ENCODE data around the gene MIS18A.
A peak's percentile ranks its signal among the peaks of the same experiment; 100 is the strongest.
"Not testable (repeated sequence)": the region's sequence is repeated elsewhere in the genome, so short reads cannot be mapped to it uniquely, and the experiment has no call there.

MIS18A gene, protein sequence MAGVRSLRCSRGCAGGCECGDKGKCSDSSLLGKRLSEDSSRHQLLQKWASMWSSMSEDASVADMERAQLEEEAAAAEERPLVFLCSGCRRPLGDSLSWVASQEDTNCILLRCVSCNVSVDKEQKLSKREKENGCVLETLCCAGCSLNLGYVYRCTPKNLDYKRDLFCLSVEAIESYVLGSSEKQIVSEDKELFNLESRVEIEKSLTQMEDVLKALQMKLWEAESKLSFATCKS

DNA sequence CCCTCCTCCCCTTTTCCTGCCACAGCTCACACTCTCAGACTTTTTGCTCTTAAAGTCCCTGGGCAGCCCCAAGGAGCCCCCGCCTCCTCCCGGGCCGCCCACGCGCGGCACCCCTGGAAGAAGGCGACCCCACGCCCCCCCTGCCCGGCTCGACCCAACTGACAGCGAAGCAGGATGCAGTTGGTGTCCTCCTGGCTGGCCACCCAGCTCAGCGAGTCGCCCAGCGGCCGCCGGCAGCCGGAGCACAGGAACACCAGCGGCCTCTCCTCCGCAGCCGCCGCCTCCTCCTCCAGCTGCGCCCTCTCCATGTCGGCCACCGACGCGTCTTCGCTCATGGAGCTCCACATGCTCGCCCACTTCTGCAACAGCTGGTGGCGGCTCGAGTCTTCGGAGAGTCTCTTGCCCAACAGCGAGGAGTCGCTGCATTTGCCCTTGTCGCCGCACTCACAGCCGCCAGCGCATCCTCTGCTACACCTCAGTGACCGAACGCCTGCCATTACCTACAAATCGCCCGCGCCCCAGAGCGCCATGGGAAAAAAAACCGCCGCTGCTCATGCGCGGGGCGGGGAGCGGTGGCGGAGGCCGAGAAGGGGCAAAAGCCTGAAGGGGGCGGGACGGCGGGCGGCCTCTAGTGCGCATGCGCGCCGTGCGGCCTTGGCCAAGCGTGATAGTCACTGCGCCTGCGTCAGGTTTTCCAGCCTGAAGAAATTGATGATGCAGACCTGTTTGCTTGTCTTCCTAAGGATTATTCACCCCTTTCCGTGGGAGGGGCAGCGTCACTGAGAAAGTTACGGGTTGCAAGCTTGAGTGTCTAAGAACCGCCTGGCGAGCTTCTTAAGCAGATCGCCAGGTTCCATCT, at the start of gene MIS18A:
Gene MIS18A, minus strand, starts transcription at position 532 of the 859 bp plus-strand sequence. Its CDS starts 35 bp downstream, at position 497.
- peak; percentile 93 for DNase-seq

DNA sequence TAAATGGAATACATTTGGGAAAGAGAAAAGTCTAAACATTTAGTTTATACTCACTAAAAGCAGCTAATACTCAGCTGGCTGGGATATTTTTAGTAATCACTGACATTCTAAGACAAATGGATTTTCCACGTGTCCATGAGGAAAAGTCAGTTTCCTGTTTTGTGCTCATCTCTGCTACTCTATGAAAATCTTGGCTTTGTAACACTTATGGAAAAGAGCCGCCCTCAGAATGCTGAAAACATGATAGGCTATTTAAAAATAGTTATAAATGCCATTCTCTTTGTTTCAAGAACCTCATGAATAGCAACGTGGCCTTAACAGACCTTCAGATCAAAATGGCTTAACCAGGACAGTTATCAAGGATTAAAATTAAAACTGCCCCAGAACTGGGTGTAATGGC, 49.7 kb upstream of the MIS18A start:
- no peak for DNase-seq

DNA sequence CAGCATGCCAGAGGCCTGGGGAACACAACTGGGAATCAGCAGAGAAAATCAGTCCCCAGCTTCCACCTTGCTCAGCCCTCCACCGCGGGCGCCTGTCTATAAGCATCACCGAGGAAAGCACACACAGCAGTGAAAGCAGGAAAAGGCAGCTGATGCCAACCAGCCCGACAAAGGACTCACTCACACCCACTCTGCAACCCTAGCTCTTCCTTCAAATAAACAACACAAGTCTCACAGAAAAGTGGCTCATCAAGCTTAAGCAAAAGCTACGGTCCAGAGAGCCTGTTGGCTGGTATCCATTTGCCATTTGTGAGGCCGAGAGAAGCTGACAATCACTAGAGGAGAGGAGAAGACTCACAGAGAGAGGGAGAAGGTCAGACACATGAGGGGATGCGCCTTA, 46.9 kb upstream of the MIS18A start:
- DNase-seq: no peak

DNA sequence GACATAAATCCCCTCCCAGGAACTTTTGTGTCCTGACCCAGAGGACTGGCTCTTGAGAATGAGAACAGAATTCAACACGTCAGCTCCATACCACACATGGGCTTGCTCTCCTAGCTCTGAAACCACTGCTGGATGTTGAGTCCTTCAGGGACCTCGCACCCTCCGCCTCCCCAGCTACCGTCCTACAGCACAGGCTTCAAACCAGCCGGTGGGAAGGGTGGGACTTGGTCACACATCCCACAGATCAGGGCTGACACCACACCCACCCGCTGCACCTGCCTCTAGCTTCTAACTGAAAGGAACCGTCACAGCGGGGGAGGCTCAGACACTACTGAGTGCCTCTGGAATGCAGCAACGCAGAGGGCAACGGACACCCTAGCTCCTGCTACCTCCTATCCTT, 43.8 kb upstream of the MIS18A start:
- no peak for DNase-seq

DNA sequence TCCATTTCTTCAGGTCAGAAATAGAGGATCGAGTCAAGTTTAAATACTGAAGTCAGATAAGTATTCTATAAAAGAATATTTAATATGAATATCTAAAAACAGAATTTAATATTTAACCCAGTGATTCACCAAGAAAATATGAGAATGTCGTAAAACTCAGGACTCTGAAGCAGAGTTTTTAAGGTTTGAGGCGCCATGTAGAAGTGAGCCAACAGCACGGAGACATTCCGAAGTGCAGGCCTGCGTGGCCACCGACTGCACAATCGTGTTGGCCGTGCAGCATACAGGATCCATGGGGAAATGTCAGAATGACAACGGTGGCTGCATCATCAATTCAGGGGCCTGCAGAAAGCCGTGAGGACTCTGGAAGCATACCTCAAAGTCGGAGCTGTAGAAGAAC, 43.3 kb upstream of the MIS18A start:
- DNase-seq: no peak

DNA sequence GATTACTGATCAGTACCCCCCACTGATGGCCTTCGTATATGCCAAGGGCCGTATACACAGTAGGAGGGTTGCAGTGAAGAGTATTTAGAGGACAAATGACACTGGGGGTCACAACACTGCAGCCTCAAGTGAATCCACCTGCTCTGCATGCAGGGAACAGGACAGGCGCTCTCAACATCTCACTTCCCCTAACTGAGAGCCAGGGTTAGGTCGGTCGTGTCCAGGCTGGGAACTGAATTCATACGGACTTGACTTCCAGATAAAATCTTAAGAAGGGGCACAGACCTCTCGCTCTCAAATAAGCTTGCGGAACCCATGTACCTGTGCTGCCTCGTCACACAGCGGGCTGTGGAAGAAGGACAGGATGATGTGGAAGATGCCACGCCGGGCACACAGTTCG, 42.6 kb upstream of the MIS18A start:
- DNase-seq: no peak

DNA sequence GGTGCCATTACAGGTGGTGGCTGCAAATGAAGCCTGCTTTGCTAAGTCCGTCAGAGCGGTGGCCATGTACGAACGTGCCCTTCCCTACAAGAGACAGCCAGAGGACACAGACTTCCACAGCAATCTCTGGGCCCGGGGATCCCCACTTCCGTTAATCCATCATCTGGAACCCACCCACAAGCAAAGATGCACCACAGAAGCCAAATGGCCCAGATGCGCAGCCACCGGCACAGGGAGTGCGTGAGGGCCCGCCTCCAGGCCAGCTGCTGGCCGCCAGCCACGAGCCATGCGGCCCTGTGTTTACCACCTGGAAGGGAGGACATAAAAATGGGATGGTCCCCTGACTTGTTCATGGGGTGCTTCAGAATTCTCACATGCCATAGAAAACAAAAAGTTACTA, 41.9 kb upstream of the MIS18A start:
- no peak for DNase-seq

DNA sequence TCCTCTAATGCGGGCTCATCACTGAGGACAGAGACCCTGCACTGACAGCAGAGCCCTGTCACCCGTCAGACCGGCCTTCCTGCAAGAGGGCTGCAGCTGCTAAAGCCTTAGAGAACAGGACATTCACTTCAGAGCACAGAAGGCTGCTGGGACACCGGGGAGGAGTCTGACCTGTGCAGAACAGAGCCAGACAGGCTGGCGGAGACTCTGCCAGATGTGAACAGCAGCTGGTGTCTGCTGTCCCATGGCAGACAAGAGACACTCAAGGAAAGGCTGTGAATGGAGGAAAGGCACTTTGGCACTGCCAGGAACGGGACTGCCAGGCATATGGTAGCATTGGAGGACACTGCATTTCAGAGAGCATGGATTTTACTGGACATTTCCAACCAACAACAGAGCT, 41.2 kb upstream of the MIS18A start:
- DNase-seq: no peak

DNA sequence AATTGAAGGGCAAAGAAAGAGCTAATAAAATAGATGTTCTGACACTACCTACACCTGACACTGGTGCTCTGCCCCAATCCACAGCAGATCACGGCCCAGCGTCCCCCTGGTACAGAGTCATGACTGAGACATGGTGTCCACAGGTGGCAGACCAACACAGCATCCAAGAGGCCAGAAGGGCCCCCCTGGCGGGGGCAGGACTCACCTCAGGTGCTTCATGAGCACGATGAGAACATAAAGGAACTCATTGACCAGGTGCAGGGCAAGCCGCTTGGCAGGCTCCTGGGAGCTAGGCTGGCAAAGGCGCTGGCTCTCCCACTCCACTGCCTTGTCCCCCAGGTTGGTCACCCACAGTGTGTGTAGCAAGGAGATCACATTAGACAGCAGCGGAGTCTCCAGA, 40.2 kb upstream of the MIS18A start:
- DNase-seq: no peak

DNA sequence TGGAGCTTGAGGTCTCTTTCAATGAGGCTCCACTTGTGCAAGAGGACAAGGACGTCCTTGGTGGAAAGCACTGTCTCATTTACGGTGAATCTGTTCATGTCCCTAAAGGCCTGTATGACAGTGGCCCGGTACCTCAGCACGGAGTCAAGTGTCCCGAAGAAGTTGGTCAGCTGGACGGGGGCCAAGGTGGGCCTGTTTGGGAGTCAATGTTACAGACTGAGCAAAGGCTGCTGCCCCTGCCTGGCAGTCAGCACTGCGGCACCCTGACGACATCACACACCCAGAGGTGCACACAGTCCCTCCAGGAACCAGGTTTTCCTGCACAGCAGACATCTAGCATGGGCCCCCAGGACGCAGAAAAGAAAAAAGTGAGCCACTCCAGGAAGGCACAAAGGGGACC, 38.9 kb upstream of the MIS18A start:
- no peak for DNase-seq

DNA sequence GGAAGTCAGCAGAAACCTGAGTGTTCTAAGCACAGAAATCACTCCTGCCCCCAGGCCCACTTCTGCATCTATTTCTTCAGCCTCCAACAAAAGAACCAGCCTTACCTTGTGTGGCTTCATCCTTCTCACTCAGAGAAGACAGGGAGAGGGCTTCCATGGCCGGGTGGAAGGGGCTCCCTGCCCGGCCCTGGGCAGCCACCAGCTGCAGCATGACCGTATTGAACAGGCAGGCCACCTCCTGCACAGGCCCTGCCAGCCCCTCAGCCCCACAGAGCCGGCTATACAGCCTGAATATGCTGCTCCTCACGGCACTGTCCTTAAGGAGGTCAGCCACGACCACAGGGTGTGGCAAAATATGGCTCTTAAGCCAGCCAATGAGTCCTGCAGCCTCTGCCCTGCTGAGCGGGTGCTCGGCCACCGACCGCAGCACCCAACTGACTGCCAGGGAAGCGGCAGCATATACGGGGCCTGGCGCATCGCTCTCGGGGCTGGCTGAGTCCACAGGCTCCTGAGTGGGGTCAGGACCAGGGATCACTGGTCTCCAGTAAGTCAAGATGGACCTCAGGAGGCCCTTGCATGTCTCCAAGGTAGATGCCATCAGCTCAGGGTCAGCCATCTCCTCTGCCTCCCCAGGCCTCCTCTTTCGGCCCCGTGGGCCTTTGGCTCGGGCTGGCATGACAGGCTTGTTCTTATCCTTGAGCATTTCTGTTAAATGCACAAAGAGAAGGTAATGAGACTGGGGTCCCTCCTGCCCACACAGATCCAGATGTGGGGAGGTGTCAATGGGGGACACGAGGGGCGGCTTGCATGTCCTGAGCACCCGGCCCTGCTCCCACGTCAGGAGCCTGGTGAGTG, 37.7 kb upstream of the MIS18A start:
- DNase-seq: no peak

DNA sequence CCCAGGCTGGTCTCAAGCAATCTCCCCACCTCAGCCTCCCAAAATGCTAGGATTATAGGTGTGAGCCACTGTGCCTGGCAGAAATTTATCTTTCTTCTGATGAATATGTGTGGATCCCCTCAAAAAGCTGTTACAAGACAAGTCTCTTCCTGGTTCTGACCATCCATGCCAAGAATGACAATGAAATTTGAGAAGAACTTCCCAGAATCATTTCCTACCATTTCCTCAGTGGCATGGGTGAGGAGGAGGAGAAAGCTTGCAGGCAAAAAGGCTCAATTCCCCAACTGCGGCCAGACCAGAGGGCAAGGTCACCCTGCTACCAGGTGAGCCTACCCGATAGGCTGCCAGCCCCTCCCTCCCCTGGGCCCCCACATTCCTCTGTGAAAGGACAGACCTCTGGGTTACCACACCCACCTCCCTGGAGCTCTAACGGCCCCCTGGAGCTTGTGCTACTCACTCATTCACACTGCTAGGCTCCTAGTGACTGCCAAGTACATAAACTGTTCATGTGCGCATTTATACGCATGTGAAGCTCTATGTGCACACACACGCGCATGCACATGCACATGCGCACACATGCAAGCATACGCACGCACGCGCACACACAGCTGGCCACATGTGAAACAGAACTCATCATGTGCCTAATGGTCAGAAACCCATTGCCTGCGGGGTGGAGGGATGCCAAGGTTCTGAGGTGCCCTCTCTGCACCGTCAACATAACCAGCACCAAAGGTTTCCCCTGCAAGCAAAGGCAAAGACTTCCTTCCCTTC, 36.8 kb upstream of the MIS18A start:
- DNase-seq: no peak

DNA sequence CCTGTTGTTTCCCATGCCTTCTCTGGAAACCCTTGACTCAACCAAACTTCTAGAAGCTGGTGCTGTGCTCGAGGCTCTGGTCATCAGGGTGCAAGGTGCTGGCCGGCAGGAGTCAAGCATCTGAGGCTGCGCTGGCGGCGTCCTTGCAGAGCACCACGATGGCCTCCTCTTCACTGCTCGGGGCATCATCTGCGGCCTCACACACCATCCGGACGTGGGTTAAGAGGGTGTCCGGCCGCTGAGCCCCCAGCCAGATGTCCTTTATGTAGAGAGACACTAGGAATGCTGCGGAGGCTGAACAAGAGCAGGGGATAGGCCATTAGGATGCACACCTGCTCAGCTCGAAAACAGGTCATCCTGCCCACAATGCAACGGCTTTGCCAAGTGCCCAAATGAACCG, 36.0 kb upstream of the MIS18A start:
- no peak for DNase-seq

DNA sequence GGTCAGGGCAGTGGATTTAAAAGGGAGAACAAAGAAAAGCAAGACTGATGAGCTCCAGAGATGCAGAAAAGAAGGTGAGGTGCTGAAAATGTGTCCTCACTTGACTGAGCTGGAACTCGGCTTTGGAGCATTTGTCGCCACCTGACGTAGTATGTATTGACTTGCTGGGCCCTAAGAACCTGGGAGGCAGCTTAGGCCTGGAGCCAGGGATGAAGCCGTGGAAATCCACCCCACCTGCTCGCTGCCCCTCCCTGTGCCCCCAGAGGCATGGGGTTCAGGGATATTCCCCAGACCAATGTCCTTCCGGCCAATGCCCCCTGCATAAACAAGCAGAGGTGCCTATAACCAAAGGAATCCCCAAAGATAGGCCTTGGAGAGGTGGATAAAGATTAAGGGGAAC, 34.1 kb upstream of the MIS18A start:
- DNase-seq: no peak

DNA sequence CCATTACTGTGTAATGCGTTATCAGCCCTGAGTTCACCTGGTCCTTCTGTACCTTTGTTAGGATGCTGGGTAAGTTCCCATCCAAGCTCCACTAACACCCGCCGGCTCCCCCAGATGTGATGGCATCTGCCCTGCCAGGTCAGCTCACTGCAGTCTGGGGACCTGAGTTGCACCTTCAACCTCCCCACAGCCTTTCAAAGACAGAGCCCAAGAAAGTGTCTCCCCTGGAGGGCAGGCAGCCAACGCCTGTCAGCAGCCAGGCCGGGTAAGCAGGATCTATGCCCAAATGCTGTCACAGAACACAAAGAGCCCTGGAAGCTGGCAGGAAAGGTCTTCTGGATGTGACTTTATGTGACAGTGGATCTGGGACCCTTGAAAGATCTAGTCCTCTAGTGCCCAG, 33.5 kb upstream of the MIS18A start:
- no peak for DNase-seq

DNA sequence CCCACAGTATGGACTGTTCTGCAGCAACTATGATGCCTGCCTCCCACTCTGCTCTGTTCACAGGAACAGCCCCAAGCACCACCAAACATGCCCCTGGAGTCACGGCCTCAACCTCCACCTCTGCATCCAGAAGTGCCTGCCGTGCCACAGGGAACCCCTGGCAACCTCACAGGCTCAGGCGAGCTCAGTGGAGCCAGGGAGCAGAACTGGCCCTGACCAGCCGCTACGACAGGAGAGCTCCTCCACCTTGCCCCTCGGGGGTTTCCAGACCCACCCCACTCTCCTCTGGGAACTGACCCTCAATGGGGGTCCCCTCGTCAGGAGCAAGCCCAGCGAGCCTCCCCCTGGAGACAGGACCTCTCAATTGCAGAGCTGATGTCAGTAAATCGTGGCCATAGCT, 32.8 kb upstream of the MIS18A start:
- no peak for DNase-seq

DNA sequence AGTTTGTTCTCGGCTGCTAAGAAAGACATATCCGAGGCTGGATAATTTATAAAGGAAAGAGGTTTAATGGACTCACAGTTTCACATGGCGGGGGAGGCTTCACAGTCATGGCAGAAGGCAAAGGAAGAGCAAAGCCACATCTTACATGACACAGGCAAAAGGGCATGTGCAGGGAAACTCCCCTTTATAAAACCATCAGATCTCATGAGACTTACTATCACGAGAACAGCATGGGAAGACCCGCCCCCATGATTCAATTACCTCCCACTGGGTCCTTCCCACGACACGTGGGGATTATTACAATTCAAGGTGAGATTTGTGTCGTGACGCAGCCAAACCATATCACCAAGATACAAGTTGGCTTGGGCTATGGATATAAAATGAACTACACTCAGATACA, 32.1 kb upstream of the MIS18A start:
- DNase-seq: not testable (repeated sequence)

DNA sequence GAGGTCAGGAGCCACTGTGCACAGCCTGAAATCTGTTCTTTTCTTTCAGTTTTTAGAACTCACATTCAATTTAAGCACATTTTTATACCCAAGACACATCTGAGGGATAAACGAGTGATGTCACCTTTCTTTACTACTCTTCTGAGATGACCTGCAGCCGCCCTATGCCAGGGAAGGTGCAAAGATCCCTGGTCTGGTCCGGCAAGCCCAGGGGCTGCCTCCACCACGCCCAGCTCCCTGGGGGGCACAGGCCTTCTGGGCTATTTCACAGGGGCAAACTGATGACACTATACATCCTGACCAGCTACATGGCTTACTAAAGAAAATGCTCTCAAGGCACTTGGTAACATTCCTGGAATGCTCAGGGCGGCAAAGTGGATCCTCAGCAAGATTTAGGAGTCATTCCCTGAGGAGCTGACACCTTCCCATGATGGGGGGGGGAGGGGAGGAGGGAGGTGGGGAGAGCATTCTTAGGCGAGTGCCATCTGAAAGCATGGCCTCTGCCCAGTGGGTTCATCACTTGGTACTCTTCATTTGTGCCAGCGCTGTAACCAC, 31.1 kb upstream of the MIS18A start:
- no peak for DNase-seq

DNA sequence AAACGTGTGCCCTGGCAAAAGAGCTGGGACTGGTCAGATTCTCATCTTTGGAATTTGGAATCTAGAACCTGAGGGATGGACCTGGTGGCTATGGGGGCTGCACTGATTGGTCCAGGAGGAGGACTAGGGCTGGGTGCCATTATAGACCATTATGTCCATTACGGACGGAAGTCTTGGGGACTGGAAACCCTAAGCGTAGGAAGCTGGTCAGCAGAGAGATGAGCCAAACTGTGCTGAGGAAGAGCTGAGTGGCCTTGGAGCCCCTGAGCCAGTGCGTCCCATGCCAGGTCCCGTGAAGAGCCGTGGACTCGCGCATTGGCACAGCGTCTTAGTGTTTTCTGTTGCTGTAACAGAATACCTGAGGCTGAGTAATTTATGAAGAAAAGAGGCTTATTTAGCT, 29.8 kb upstream of the MIS18A start:
- no peak for DNase-seq

DNA sequence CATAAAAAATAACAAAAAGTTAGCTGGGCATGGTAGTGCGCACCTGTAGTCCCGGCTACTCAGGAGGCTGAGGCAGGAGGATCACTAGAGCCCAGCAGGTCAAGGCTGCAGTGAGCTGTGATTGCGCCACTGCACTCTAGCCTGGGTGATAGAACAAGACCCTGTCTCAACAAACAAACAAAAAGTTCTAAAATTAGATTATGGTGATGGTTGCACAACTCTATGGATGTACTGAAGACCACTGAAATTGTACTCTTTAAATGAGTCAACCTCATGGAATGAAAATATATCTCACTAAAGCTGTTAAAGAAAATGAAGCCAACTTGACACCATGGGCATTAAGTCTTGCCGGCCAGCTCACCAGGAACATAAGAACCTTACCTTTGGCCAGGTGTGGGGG, 28.9 kb upstream of the MIS18A start:
- no peak for DNase-seq

DNA sequence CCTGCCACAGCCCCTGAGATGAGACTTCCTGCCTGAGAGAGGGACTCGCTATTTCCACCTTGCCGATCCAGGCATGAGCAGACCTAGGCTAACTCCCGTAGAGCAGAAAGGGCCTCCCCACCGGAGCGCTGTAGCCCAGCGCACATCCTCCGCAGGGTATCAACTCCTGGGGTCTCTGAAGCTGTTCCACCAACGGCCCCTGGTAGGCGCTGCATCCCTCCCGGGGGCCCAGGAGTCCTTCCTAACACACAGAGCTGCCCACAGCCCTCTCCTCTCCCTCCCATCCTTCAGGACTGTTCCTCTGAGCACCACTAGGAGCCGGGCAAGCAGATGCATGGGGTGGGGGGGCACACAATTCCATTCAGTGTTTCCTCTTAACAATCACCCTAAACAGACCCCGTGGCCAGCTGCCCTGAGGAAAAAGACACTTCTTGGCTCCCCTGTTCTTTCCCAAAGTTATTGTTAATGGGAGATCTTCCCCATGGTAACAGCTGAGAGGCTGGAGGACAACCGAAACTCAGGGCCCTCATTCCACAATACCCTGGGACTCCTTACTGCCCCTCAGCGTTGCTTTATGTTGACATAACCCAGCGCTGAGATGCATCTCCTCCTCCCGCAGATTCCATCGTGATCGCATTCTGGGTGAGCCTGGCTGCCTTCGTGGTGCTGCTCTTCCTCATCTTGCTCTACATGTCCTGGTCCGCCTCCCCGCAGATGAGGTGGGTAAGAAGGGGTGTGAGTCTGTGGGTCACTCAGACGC, 27.4 kb upstream of the MIS18A start:
- DNase-seq: no peak

DNA sequence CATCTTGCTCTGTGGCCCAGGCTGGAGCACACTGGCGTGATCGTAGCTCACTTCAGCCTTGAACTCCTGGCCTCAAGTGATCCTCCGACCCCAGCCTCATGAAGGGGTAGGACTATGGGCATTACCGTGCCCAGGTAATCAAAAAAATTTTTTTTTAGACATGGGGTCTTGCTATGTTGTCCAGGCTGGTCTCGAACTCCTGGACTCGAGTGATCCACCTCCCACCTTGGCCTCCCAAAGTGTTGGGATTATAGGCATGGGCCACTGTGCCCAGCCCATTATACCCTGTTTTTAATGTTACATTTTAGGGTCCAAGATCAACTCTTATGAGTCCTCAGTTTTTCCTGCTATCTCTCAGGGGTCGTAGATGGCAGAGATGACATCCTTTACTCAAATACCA, 26.1 kb upstream of the MIS18A start:
- no peak for DNase-seq

Measured in NCI-H1092 (cell line).